HG02798 (cell line): ENCODE measurements around the gene SLC44A1.
"Not testable (repeated sequence)": the region's sequence is repeated elsewhere in the genome, so short reads cannot be mapped to it uniquely, and the experiment has no call there.

Experiments
- ATAC-seq: cut with Tn5 transposase; IDR thresholded peaks from one replicate; pipeline ENCODE4 v1.9.1; 2021; ENCODE audit warnings: mild to moderate bottlenecking; ENCODE audit not compliant: unreplicated experiment, poor library complexity

Gene SLC44A1

DNA sequence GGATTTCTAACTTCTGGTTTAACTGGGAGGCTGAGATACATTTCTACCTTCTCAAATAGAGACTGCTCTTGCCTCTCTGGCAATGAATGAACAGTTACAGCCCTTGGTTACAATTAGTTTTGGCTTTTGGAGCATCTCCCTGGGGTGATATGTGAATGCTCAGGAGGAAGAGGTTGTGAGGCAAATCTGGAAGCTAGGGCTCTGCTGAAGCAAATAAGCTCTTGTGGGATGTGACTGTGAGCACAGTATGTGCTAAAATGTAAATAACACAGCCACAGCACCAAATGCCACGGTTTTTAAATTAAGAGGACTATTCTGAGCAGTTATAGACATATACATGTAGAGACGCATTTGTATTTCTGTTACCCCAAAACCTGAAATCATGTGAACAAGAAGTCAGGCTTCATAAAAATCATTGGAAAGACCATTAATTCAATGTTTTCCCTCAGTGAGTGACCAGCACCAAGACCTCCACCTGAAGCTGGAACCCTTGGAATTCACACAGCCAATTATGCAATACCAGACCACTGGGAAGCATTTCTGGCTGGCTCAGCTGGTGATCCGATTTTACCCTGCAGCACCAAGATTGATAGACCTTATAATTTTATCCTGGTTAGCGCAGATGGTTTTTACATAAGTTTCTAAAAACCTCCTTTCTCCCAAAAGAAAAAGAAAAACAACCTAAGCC is 3.0 kb upstream of the SLC44A1 start:
- ATAC-seq, result no peak

DNA sequence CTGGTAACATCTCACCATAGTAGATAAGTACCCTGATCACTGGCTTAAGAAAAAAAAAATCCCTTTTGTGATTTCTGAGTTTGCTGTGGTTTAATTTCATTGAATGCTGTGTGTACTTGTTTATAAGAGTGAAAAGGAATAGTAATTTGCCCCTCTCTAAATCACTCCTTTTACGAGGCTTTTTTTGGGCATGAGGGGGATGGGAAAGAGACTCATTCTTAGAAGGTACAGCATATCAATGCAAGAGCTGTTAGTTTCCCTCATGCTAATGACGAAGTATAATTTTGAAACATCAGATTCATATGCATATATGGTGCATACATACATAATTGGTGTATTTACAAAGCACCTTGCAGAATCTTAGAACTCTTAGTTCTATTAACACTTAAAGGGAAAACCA is 2.4 kb upstream of the SLC44A1 start:
- no peak for ATAC-seq

DNA sequence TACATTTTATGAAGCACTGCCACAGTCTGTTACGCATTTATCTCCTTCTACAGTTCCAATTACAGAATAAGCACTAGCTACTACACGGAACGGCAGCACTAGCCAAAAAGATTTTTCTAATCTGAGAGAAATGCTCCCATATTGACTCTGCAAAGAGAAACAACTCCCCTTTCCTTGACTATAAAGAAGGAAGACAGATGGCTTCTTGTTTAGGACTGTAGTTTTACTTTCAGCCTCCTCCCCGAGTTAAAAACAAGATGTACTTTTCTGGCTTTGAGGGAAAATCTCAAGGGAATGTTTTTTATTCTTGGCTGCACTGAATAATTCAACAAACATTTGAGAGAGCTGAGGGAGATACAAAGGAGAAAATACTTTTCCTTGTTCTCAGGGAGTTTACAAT is 1.9 kb upstream of the SLC44A1 start:
- ATAC-seq, result no peak

DNA sequence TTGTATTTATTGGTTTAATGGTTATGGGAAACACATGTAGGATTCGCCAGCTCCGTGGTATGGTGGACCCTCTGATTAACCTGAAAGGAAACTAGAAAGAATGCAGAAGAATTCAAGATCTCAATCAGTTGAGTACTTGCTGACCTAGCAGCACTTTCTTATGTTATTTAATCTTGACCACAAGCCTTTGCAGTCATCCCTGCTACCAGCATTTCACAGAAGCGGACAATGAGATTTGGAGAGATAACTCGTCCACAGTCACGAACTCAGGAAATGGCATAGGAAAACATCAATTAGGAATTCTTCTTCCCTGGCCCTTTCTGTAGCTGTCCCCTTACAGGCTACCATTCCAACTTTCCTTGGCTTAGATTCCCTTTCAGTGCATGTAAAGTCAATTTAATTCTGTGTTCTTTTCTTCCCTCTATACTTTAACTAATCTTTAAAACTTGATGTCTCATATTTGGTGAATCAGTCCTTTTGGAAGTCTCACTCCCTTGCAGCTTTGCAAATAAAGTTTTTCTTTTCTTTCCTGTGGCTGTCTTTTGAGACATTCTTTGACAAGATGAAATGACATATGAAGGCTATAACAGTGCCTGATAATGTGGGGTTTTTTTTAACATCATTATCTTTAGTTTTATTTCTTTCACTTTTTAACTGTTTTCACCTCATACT is 1.3 kb upstream of the SLC44A1 start:
- no peak for ATAC-seq

DNA sequence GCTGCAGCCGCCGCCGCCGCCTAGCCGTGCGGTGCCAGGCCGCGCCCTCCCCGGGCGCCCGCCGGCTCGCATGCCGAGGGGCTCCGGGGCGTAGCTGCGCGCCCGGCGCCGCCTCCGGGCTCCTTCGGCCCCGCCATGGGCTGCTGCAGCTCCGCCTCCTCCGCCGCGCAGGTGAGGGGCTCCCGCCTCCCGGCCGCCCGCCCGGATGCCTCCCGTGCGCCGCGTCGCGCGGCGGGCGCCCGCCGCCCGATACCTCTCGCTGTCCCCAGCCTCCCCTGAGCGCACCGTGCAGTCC is 230 bp downstream of the SLC44A1 start:
- ATAC-seq, result peak; percentile 68

DNA sequence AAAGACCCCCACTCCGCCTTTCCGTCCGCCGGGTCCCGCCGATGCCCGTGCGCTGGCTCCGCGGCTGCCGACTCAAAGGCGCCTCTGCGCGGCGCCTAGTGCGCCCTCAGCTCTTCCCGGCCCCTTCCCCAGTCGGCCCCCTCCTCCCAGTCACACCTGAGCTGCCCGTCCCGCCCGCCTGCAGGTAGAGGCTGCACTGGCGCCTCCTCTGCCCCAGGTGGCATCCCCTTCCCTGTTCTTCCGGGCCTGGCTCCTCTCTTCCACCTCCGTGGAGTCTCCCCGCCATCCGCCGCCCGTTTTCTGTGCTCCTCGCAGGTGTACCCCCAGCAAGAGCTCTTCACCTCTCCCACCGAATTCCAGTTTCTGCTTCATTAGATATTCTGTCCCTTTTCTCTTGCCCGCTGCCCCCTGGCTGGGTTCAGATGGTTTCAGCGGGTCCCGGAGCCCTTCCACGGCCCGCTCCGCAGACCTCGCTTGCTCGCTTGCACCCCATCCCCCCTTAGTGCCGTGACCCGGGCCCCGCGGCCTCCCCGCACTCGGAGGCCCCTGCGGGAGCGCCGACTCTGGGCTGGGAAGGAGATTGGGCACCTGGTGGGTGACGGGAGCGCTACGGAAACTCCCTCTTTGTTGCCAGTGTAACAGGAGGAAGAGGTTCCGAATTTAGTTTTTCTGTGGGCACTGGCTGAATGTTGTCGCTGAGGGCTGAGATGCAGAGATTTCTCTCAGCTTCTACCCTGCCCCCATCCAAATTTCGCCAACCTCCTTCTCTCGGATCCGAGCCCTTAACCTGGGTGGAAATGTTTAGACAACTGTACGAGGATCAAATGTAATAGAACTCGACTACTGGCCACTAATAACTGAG is 809 bp downstream of the SLC44A1 start:
- peak; percentile 7 for ATAC-seq

DNA sequence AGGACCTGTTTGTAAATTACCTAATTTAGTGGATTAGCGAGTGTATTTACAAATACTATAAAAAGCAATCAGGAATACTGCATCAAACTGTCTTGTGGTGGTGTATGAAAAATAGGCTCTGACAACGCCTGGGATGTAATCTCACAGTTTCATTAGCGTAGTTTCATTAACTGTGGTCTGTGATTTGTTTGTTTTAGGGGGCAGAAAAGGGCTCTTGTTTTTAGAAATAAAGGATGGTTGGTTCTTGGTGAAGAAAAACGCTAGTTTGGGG is 1.4 kb downstream of the SLC44A1 start:
- no peak for ATAC-seq

- no peak for ATAC-seq
These were observed 2.3 kb downstream of the SLC44A1 start for GRCh38 chr9:105246656-105247173.

DNA sequence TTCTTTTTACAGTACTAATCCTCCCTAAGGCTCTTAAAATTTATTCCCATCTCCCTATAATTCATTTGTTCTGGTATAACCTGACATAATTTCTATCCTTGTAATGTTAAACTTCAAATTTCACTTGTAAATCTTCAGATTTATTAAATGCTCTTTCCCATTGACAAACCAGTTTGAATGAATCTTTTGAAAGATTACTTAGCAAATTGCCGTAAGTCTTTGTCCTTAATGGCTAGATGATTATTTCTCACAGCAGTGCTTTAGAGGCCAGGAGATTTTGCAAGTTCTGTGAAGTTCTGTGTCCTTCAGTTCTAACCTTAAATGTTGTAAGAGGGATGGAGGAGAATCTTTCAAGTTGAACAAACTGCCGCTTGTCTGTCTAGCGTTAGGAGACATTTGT is 4.2 kb downstream of the SLC44A1 start:
- ATAC-seq, result no peak

DNA sequence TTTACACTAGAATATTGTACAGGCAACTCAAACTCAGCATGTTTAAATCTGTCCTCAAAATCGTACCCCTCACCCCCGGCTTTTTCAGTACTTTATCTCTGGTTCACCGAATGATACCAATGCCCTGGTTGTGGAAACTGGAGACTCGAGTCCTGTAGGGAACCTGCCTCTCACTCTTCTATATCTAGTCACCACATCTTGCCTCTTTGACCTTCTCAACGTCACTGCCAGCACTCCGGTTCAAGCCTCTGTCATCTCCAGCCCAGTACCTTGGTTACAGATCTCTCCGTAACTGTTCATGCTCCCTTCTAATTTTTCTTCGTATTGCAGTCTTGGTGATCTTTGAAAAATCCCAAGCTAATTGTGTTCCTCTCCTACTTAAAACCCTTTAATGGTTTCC is 6.7 kb downstream of the SLC44A1 start:
- no peak for ATAC-seq

DNA sequence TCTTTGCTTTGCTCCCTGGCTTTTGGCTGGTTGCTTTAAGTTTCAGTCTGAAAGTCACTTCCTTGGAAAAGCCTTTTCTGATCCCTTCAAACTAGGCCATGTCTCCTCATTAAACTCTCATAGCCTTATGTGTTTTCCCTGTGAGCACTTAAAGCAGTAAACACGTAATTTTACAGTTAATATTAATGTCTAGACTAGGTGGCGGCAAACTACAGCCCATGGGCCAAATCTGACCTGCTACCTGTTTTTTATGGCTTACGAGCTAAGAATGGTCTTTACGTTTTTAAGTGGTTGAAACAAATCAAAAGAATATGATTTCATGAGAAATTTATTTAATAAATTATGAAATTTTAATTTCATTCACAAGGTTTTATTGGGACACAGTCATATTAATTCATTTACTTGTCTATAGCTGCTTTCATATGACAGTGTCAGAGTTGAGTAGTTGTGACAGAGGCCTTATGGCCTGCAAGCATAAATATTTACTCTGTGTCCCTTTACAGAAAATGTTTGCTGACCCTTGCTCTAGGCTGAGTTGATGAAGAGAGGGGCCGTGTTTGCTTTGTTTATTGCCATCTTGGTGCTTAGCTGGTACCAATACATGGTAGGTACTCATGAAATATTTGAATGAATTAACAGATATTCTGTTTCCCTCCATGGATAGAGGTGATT is 7.4 kb downstream of the SLC44A1 start:
- no peak for ATAC-seq

- ATAC-seq, result no peak
These were observed 7.9 kb downstream of the SLC44A1 start for GRCh38 chr9:105252405-105252756.

GRCh38 chr9:105254226-105254625 is 9.8 kb downstream of the SLC44A1 start:
- no peak for ATAC-seq

GRCh38 chr9:105255421-105255820 is 11.0 kb downstream of the SLC44A1 start:
- no peak for ATAC-seq

GRCh38 chr9:105256569-105256968 is 12.1 kb downstream of the SLC44A1 start:
- ATAC-seq, result not testable (repeated sequence)

DNA sequence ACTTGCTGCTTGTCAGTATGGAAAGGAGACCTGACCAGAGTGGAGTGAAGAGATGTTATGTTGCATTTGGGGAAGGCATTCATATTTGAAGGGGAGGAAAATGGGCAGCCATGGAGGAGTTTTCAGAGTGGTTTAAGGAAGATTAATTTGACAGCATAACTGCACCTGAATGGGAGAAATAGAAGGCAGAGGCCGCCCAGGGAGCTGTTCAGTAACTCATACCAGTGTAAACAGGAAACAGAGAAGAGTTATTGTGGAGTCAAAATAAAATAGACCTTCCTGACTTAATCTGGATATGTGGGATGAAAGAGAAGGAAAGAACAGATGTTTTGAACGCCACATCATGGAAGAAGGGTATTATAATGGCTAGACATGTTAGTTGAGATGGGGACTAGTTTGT is 13.4 kb downstream of the SLC44A1 start:
- ATAC-seq, result no peak

- no peak for ATAC-seq
These were observed 13.8 kb downstream of the SLC44A1 start for GRCh38 chr9:105258225-105258737.

DNA sequence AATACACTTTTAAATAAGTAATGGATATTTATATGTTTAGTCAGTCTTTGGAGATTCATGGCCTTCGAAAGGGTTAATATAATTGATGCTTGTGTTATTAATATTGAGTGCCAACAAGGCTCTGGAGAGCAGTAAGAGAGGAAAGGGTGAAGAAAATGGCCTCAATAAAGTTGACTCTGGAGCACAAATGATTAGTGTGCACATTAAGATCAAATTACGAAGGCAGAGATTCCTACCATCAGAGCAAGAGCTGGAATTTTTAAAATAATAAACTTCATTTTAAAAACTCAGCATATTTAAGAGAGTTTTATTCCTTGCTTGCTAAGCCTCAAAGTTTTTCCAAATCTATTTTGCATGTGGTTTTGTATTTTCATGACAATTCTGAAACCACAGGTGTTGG is 14.8 kb downstream of the SLC44A1 start:
- ATAC-seq, result peak; percentile 27

DNA sequence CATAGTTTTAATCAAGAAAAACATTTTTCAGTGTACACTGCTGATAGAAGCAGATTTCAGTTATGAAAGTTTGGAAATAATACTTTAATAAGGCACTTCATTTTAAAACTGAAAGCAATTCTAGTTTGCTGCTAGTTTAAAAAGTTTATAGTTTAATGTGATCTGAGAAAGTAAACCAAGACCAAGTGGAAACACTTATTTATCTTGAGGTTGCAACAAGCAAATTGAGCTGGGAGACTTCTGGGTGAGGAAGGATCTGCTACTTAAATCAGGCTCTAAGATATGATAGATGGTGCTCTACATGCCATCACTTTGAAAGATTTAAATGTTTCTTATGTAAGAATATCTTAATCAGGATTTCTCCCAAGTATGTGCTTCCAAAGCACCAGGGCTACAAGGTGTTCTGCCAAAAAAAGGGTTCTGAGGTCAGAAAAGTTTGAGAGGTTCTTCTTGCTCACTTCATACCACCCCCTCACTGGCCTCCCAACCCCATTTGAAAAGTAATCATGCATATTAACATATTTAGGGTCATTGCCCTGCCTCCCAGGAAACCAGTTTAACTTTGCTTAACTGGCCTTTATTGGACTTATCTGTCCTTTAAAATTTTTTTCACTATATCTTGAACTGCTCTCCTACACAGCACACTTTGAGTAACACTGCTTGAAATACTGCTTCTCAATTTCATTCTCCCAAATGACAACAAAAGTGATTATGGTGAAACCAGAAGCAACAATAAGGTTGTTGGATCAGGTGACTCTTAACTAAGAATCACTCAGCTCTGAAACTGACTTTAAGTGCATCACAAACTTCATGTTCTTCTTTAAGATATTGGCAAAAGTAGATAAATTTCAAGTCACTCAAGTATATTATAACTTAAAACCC is 15.5 kb downstream of the SLC44A1 start:
- peak; percentile 46 for ATAC-seq

GRCh38 chr9:105262497-105262896 is 18.0 kb downstream of the SLC44A1 start:
- no peak for ATAC-seq
